ENCODE results near the gene MCTP1. TPM values are rescaled to one million over a fixed set of nuclear protein-coding genes. Genes with fewer than 3 reads are reported as not detected.

The MCTP1 gene
- total RNA-seq, 4 donors from 2014 or later = 28.7 to 117 (median 48.2) TPM

GRCh38 chr5:95098012-95098411 is 186.9 kb downstream of the MCTP1 start:
- H3K4me1 ChIP-seq = no peaks in the 10 kb centered on the region
- TF ChIP-seq POLR2A (IDR thresholded peaks at IDR 0.05) = no peak
- no peak for TF ChIP-seq EP300 (IDR thresholded peaks at IDR 0.05)
- TF ChIP-seq CTCF (IDR thresholded peaks at IDR 0.05) = no peak
- H3K27ac ChIP-seq = no peak overlapping the region
- H3K36me3 ChIP-seq = no peaks in the 10 kb centered on the region
- no peak for DNase-seq (ENCODE audit: low spot score in 2 of 2)
- no peaks in the 10 kb centered on the region for H3K9me3 ChIP-seq
- H3K27me3 ChIP-seq = no peaks in the 10 kb centered on the region
- WGBS, 2 donors = 78 to 82% methylated on average over 2 of the region's 2 CpGs
- H3K4me3 ChIP-seq = no peak overlapping the region

GRCh38 chr5:95093211-95093610 is 191.7 kb downstream of the MCTP1 start:
- Histone ChIP-seq H3K36me3 (no peaks in the 10 kb centered on the region), H3K27me3 (no peaks in the 10 kb centered on the region), H3K9me3 (no peaks in the 10 kb centered on the region), H3K4me1 (no peaks in the 10 kb centered on the region), H3K27ac (no peak overlapping the region), H3K4me3 (no peak overlapping the region)
- TF ChIP-seq EP300 (IDR thresholded peaks at IDR 0.05) = no peak
- WGBS, 2 donors = 88 to 95% methylated on average over 1 of the region's 1 CpG
- DNase-seq (ENCODE audit: low spot score in 2 of 2) = no peak

GRCh38 chr5:95090774-95091173 is 194.1 kb downstream of the MCTP1 start:
- Histone ChIP-seq H3K36me3 (no peaks in the 10 kb centered on the region), H3K4me3 (no peak overlapping the region), H3K27me3 (no peaks in the 10 kb centered on the region), H3K27ac (no peak overlapping the region), H3K4me1 (peaks cover 0 to 4% (median 0%) of the 10 kb centered on the region in 4 donors), H3K9me3 (no peaks in the 10 kb centered on the region)
- TF ChIP-seq CTCF (IDR thresholded peaks at IDR 0.05) (no peak), EP300 (IDR thresholded peaks at IDR 0.05) (no peak), POLR2A (IDR thresholded peaks at IDR 0.05) (no peak)
- 83 to 93% methylated on average over 2 of the region's 2 CpGs for WGBS, 2 donors
- no peak for DNase-seq (ENCODE audit: low spot score in 2 of 2)

- no peak for TF ChIP-seq EP300 (IDR thresholded peaks at IDR 0.05)
- no peak for TF ChIP-seq POLR2A (IDR thresholded peaks at IDR 0.05)
- TF ChIP-seq CTCF (IDR thresholded peaks at IDR 0.05) = no peak
- WGBS, 2 donors = 70 to 72% methylated on average over 7 of the region's 7 CpGs
These were observed 197.0 kb downstream of the MCTP1 start for GRCh38 chr5:95087816-95088317.

GRCh38 chr5:95086927-95087815 is 197.7 kb downstream of the MCTP1 start:
- Histone ChIP-seq H3K4me3 (no peak overlapping the region), H3K27me3 (no peaks in the 10 kb centered on the region), H3K36me3 (no peaks in the 10 kb centered on the region), H3K4me1 (peaks cover 0 to 6% (median 0%) of the 10 kb centered on the region in 4 donors), H3K9me3 (no peaks in the 10 kb centered on the region), H3K27ac (peak overlapping the region in 2 of 4 donors; percentile 8 to 21)
- WGBS, 2 donors = 75 to 77% methylated on average over 6 of the region's 6 CpGs
- no peak for DNase-seq (ENCODE audit: low spot score in 2 of 2)
- TF ChIP-seq CTCF (IDR thresholded peaks at IDR 0.05) (no peak), EP300 (IDR thresholded peaks at IDR 0.05) (no peak), POLR2A (IDR thresholded peaks at IDR 0.05) (no peak)

More at GRCh38 chr5:95087816-95088317, 197.0 kb downstream of the MCTP1 start:
- Histone ChIP-seq H3K36me3 (no peaks in the 10 kb centered on the region), H3K4me1 (peaks cover 0 to 4% (median 0%) of the 10 kb centered on the region in 4 donors), H3K27ac (peak overlapping the region in 1 of 4 donors; percentile 21), H3K4me3 (no peak overlapping the region), H3K9me3 (no peaks in the 10 kb centered on the region), H3K27me3 (no peaks in the 10 kb centered on the region)
- no peak for DNase-seq (ENCODE audit: low spot score in 2 of 2)

Data from tibial nerve (tissue), 4 donors.